NCI-H1694 treated with DMSO at 0.1 percent for 48 hours (cell line): ENCODE data around the gene HNRNPM.

Experiments
- DNase-seq: peaks from one replicate; lab custom pipeline; 2025; lab: John Stamatoyannopoulos, UW

Gene HNRNPM

DNA sequence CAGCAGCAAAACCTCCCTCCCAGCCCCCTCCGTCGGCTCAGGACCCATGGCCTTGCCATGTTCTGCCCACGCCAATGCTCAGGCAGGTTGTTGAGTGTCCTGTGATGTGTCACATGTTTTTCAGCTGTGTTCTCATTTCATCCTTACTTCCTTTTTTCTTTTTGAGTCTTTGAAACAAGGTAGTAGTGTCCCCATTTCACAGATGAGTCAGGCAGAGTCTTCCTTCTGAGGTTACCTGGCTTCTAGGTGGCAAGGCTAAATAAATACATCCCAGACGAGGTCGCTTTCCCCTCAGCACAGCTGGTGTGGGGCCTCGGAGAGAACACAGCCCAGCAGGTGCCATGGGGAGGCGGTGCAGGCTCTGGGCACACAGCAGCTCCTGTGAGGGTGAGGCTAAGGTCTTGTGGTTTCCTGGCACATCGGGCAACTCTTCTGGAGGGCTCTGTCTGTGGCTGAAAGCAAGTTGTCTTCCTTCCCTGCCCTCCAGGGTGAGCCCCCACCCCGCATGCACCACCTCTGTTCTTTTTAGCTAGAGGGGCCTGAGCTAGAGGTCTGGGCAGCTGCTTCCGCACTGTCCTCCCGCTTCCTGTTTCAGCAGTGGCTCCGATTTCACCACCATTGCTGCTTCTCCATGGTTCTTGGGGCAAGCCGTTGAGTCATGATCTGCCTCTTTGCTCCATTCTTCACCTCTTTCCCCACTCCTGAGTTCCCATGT is 42.5 kb downstream of the HNRNPM start:
- DNase-seq: no peak

DNA sequence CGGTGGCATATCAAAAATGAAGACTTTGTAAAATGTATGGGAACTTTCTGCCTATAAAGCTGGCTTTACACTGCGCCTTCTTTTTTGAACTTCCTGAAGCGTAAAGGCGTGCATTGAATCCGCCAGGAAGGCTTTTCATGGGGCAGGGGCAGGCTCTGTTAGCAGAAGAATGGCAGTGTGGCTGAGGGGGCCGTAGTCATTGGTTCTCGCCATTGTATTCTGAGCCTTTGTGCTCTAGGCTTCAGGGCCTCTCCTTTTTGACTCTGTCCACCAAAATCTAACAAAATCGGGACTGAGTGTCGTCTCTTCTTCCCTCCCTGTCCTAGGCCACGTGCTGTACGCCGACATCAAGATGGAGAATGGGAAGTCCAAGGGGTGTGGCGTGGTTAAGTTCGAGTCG is 43.6 kb downstream of the HNRNPM start:
- DNase-seq: no peak

GRCh38 chr19:8489561-8490394 is 45.0 kb downstream of the HNRNPM start:
- no peak for DNase-seq

DNA sequence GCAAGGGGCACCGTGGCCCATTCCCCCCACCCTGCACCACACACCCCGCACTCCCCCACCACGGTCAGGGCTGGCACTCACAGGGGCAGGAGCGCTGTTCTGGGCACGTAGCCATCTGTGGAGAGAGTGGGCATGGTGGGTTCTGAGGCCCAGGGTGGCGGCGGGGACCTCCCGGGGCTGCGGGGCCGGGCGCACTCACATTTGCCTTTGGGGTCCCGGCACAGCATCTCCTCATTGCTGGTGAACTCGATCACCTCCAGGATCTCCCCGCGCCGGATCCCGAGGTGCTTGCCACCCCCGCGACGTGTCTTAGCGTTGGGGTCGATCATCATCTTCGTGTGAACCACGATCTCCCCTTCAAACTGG is 45.6 kb downstream of the HNRNPM start:
- DNase-seq: no peak

- no peak for DNase-seq
Observed at GRCh38 chr19:8490873-8491272, 46.1 kb downstream of the HNRNPM start.

GRCh38 chr19:8491574-8491973 is 46.8 kb downstream of the HNRNPM start:
- no peak for DNase-seq

DNA sequence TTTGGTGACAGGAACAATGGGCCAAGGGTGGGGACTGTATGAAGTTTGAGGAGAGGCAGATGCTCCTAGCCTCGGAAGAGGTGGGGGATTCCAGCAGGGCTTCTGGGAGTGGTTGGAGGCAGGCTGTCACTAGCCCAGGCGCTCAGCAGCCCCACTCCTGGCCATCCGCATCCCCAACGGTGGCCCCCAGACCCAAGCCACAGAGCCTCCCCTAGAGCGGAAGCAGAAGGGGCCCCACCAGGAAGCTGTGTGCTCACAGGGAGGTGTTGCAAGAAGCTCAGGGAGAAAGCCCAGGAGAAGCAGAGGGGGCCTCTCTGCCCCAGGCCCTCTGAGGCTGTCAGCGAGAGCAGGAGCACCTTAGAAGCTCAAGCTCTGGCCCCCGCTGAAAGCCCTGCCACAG is 49.4 kb downstream of the HNRNPM start:
- no peak for DNase-seq

- DNase-seq: no peak
Observed at GRCh38 chr19:8498295-8498694, 53.5 kb downstream of the HNRNPM start.

GRCh38 chr19:8499048-8499833 is 54.5 kb downstream of the HNRNPM start:
- DNase-seq: no peak

GRCh38 chr19:8500158-8500557 is 55.4 kb downstream of the HNRNPM start:
- DNase-seq: no peak

DNA sequence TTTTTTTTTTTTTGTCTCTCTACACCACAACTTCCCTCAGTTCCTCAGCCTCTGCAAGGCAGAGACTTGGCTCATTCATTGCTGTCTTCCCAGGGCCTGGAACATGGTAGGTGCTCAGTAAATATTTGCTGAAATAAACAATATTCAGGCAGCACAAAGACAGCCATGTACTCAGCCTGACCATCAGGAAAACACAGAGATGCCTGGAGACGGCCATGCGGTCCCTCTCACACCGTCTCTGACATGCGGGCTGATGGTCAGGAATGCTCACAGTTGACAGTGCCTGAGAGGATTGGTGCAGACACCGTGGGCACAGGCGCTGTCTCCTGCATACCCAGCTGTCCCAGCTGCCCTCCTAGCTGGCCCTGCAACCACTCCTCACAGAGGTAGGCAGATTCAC is 56.7 kb downstream of the HNRNPM start:
- DNase-seq: no peak

- DNase-seq: no peak
Observed at GRCh38 chr19:8501981-8502380, 57.2 kb downstream of the HNRNPM start.

GRCh38 chr19:8503510-8503909 is 58.7 kb downstream of the HNRNPM start:
- no peak for DNase-seq

GRCh38 chr19:8504171-8504570 is 59.4 kb downstream of the HNRNPM start:
- no peak for DNase-seq

- no peak for DNase-seq
Observed at GRCh38 chr19:8504919-8505318, 60.1 kb downstream of the HNRNPM start.

GRCh38 chr19:8505680-8506401 is 61.1 kb downstream of the HNRNPM start:
- DNase-seq: peak; percentile 58

DNA sequence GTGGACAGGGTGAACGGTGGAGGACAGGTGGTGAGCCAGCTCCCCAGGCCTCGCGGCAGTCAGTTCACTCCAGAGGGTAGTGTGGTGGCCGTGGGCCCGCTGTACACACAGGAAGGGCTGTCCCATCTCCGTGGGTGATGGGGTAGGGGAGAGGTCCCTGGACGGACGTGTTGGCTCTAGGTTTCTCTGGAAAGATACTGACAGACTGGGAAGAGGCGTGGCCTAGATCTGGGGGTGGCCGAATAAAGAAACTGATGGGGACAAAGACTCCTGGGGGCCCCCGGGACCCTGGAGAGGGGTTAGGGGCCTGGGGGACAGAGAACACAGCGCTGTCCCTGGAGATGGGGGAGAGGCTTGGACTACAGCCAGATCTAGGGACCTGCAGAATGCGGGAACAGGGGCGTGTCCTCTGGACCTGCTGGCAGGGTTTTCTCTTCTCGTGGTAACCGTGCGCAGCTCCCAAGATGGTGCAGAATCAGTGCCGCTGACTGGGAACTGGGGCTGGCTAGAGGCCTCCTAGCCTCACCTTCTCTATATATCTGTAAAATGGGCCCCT is 61.7 kb downstream of the HNRNPM start:
- no peak for DNase-seq

- DNase-seq: no peak
Observed at GRCh38 chr19:8510589-8511115, 65.9 kb downstream of the HNRNPM start.

- DNase-seq: no peak
Observed at GRCh38 chr19:8511573-8512101, 66.9 kb downstream of the HNRNPM start.

DNA sequence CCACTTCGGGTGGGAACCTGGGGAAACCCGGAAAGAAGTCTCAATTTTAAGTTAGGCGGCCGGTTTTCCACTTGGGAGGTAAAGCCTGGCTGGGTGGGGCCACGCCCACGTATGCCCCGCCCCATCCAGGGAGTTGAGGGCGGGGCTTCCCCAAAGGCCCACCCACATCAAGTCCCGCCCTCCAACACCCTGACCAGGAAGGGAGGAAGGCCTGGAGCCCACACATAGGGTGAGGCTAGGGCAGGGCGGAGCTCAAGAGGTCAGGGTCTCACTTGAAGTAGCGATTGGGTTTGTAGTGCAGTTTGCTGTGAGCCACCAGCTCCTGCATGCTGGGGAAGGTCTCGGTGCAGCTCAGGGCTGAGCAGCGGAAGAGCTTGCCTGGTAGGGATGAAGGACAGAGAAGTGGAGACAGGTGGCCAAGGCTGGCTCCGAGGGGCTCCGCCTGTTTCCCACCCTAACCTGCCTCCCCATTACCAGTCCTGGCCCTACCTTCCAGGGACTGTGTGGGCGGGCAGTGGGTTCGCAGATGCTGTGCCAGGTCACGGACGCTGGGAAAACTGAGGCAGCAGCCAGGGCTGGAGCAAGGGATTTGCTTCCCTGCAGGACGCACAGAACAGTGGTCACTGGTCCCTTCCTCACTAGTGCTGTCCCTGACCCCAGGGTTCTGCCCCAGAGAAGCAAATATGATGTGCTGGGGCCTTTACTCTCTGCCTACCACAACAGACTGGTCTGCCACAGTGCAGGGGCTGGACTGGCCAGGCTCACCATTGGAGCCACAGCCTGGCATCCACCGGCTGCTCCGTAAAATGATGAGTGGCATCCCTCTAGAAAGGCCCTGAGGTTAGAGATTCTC is 67.6 kb downstream of the HNRNPM start:
- no peak for DNase-seq
